GM12872 (cell line): ENCODE measurements around the gene DMD.

Experiments used
- TF ChIP-seq, protein P1 (sequence below): IDR thresholded peaks from 3 replicates; pipeline ENCODE4 v1.5.1; 2011; ENCODE audit warnings: low read depth, mild to moderate bottlenecking, low read length, moderate library complexity; ENCODE audit not compliant: insufficient read depth

Gene DMD

DNA sequence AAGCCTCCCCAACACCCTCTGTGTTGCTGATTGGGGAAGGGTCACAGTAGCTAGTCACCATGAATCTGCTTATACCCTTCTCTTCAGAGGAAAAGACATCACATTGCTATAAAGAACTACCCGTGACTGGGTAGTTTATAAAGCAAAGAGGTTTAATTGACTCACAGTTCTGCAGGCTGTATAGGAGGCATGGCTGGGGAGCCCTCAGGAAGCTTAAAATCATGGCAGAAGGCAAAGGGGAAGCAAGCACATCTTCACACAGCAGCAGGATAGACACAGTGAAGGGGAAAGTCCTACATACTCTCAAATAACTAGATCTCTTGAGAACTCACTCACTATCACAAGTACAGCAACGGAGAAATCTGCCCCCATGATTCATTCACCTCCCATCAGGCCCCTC is 1910.1 kb downstream of the DMD start:
- TF ChIP-seq, protein P1, sequence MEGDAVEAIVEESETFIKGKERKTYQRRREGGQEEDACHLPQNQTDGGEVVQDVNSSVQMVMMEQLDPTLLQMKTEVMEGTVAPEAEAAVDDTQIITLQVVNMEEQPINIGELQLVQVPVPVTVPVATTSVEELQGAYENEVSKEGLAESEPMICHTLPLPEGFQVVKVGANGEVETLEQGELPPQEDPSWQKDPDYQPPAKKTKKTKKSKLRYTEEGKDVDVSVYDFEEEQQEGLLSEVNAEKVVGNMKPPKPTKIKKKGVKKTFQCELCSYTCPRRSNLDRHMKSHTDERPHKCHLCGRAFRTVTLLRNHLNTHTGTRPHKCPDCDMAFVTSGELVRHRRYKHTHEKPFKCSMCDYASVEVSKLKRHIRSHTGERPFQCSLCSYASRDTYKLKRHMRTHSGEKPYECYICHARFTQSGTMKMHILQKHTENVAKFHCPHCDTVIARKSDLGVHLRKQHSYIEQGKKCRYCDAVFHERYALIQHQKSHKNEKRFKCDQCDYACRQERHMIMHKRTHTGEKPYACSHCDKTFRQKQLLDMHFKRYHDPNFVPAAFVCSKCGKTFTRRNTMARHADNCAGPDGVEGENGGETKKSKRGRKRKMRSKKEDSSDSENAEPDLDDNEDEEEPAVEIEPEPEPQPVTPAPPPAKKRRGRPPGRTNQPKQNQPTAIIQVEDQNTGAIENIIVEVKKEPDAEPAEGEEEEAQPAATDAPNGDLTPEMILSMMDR, result no peak

DNA sequence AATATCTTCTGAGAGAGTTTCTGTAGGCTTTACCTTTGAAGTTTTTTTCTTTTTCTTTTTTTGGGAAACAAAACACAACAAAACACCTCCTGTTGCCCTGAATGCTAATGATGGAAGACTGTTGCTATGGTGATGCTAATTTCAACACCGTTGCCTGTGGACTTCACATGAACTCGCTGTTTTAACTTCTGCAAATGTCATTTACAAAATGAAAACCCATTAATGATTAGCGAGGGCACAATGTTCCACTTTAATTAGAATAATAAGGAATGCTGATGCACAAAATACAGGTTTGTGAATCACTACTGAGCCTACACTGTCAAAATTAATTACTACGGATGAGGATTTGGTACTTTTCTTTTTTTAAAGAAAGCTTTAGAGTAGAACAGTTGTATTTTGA is 1912.4 kb downstream of the DMD start:
- TF ChIP-seq, protein P1, result no peak

DNA sequence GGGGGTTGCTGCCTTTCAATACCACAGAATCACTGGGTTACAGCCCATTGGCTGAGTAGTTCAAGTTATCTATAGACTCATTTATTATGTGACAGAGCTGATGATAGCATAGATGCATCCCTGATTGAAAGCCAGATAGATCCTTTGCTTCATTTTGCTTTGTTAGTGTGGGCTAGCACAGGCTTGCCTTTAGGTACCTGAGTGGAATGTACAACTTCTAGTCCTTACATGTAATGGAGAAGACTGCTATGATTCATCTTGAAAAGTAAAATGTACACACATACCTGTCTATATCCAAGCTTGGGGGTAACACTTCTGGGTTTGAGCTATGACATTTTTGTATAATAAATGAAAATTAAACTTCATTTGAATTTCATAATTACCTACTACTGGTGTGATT is 1913.5 kb downstream of the DMD start:
- TF ChIP-seq, protein P1, result no peak

DNA sequence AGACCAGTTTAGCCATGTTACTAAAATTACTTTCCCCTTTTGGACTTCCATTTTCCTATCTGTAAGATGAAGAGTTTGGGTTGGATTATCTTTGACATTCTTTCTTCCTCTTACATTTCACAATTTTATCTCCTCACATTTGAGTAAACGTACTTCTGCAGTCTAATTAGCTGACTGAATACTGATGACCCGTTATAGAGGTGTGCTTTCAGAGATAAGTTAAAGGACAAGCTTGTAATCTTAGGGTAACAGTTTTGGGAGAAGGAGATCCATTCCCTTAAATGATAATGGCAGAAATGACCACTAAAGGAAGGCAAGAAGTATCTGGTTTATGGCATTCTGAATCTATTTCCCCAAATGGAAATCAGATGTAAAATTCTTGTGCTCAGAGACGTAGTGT is 1916.9 kb downstream of the DMD start:
- TF ChIP-seq, protein P1, result no peak

DNA sequence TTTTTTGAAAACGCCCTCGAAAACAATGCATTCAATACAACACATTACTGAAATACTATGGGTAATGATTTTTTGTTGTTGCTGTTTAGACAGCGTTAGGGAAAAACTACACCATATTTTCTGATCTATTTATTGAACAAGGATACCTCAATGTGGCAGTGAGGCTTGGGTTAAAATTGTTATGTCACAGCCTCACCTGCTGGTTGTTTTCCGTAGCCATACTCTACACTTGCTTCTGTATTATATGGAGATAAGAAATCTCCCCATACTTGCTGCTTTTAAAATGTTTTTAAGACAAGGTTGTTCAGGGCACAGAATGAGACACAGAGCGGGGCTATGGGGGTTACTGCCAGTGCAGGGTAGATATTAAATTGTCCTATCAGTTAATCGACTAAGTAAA is 1917.9 kb downstream of the DMD start:
- TF ChIP-seq, protein P1, result peak; percentile 47

DNA sequence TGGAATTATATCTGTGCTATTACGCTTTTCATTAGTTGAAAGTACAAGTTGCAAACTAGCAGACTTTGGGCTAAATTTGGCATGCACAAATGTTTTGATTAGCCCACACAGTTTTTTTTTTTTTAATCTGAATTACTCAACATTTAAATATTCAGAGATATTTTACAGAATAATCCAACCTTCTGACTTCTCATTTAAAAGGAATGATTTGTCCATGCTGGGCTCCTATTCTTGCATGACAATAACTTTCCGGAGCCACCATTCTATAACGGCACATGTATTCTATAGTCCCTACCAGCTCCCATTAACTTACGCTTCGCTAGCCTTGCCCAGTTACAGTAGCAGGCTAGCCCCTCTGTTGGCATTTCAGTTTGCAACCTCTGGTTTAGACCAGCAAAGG is 1920.2 kb downstream of the DMD start:
- TF ChIP-seq, protein P1, result no peak

DNA sequence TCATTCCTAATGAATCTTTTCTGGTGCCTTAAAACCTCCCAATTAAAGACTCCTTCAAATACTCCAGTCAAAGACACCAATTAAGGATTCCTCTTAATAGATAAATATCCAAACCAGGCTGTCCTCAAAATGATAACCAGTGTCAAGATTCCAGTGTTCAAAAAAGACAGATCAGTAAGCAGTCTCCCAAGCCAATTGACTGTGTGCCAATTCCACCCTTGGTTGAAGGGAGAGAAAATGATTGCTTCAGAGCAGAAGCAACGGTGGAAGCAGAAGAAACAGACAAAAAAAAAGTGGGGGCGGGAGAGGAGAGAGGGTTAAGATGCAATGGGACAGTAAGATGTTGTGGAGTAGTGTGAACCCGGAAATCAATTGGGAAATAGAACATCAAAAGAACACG is 1923.5 kb downstream of the DMD start:
- TF ChIP-seq, protein P1, result no peak

DNA sequence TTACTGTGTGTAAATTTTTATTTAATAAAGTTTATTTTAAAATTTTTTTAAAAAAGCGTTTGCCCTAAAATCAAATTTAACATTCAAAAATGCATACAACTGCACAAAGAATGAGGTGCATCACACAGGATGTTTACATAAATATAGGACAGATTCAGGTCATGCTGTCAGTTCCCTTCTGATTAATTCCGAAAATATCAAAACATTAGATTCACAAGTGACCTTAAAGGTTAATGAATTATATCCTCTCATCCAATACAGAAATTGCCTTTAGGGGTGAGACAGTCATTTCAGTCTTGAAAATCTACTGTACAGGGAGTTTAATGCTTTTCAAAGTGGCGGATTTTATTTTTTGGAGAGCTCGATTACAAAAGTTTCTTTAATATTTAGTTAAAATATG is 1930.8 kb downstream of the DMD start:
- TF ChIP-seq, protein P1, result no peak
